Astrocyte (in vitro differentiated cells and primary cell): ENCODE results near the gene CDX2.

Experiments used
- CTCF ChIP-seq: IDR thresholded peaks from 2 replicates; pipeline ENCODE4 v1.5.1; 2011; ENCODE audit warnings: low read depth, mild to moderate bottlenecking, inconsistent platforms, low read length, moderate library complexity; ENCODE audit not compliant: insufficient read depth
- EZH2 ChIP-seq: IDR thresholded peaks from 2 replicates; pipeline ENCODE4 v1.6.1; 2012; ENCODE audit warnings: mild to moderate bottlenecking, low read length, inconsistent platforms; ENCODE audit not compliant: insufficient read depth

- TF ChIP-seq CTCF = no peak
- TF ChIP-seq EZH2 = no peak
These were observed 10.0 kb upstream of the CDX2 start for GRCh38 chr13:27979001-27979643.
